ENCODE data around the gene HOXB13.

DNA sequence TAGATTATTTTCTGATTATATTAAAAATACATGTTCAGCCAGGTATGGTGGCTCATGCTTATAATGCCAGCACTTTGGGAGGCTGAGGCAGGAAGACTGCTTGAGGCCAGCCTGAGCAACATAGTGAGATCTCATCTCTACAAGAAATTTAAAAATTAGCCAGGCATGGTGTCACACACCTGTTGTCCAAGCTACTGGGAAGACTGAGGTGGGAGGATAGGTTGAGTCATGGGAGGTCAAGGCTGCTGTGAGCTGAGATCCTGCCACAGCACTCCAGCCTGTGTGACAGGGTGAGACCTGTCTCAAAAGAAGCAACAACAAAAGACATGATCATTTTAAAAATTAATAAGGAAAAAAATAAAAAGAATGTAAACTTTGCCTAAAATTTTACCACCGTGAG is 46.9 kb downstream of the HOXB13 start:
- TF ChIP-seq, protein P1, sequence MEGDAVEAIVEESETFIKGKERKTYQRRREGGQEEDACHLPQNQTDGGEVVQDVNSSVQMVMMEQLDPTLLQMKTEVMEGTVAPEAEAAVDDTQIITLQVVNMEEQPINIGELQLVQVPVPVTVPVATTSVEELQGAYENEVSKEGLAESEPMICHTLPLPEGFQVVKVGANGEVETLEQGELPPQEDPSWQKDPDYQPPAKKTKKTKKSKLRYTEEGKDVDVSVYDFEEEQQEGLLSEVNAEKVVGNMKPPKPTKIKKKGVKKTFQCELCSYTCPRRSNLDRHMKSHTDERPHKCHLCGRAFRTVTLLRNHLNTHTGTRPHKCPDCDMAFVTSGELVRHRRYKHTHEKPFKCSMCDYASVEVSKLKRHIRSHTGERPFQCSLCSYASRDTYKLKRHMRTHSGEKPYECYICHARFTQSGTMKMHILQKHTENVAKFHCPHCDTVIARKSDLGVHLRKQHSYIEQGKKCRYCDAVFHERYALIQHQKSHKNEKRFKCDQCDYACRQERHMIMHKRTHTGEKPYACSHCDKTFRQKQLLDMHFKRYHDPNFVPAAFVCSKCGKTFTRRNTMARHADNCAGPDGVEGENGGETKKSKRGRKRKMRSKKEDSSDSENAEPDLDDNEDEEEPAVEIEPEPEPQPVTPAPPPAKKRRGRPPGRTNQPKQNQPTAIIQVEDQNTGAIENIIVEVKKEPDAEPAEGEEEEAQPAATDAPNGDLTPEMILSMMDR (IDR thresholded peaks at IDR 0.05) = no peak
- no peak for TF ChIP-seq POLR2A (IDR thresholded peaks at IDR 0.05)
- no peak for TF ChIP-seq EP300 (IDR thresholded peaks at IDR 0.05)
- no peak for TF ChIP-seq POLR2AphosphoS5 (IDR thresholded peaks at IDR 0.05)
